GM18508 (cell line): ENCODE results near the gene PHTF1.
"Not testable (repeated sequence)": the region's sequence is repeated elsewhere in the genome, so short reads cannot be mapped to it uniquely, and the experiment has no call there.

Experiments used
- ATAC-seq: cut with Tn5 transposase; IDR thresholded peaks from one replicate; pipeline ENCODE4 v1.9.1; 2021; ENCODE audit warnings: moderate number of reproducible peaks; ENCODE audit not compliant: insufficient read depth, unreplicated experiment

PHTF1 gene

GRCh38 chr1:113780374-113781146 is 21.3 kb upstream of the PHTF1 start:
- ATAC-seq: peak; percentile 40

DNA sequence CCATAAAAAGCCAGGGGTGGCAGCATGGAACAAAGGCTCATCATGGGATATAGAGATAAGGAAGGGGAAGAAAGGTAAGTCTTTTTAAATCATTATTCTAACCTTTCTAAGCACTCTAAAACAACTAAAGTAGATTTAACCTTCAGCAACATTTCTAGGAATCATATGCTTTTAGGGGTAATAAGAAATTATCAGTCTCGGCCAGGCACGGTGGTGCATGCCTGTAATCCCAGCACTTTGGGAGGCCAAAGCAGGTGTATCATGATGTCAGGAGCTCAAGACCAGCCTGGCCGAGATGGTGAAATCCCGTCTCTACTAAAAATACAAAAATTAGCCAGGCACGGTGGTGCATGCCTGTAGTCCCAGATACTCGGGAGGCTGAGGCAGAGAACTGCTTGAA is 20.3 kb upstream of the PHTF1 start:
- no peak for ATAC-seq

GRCh38 chr1:113777561-113777960 is 18.3 kb upstream of the PHTF1 start:
- ATAC-seq: no peak

- no peak for ATAC-seq
These were observed 10.7 kb upstream of the PHTF1 start for GRCh38 chr1:113770031-113770430.

DNA sequence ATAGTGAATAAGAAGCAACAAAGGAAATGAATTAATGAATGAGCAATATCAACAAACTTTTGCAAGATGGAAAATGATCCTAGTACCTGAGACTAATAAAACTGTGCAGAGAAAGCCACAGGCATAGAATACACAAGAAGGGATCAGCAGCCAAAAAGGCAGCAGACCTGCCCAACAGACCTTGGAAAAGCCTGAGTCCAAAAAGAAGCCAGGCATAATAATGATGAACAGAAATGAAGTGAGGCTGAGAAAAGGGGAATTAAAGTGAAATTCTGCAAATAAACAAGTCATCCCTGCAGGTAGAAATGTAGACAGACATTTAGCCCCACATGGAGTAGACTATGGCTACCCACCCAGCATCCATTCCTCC is 10.3 kb upstream of the PHTF1 start:
- ATAC-seq: no peak

- no peak for ATAC-seq
These were observed 9.8 kb upstream of the PHTF1 start for GRCh38 chr1:113768916-113769600.

DNA sequence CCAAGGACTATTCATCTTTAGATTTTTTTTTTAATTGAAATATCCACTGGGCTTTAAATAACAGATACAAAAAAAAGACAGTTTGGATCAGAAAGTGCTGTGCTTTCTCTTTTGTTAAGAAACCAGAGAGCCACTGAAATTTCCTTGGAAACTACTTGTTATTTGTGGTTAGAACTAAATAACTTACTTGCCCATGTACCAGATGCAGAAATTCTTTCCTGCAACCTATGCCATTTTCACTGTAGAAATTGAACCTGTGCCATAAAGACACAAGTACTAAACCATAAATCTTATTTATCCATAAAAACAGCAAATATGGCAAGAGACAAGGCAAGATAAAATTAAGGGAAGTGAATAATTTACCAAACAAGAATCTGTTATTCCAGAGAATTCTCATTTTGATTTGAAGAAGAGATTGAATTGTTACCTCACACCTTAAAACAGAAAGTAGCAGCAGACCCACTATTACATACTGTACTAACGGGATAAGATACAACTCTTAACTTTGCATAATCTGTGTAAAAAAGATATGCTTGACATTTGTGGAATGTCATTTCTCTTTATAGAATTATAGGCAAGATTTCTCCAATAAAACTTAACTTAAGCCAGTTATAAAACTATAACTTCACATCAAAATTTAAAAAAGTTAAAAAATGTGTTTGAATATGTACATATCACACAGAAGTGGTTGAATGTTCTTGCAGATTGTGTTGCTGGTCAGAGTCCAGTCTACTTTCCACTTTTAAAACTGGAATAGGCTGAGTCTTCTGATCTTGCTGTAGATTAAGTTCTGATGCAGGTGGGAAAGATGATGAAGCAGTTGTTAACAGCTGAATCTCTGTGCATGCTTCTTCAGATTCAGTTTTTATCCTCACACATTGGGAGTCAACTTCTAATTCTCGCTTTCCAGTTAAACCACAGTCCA is 6.3 kb upstream of the PHTF1 start:
- ATAC-seq: no peak

- no peak for ATAC-seq
These were observed 4.4 kb upstream of the PHTF1 start for GRCh38 chr1:113763661-113764060.

- ATAC-seq: no peak
These were observed 2.7 kb upstream of the PHTF1 start for GRCh38 chr1:113761937-113762336.

DNA sequence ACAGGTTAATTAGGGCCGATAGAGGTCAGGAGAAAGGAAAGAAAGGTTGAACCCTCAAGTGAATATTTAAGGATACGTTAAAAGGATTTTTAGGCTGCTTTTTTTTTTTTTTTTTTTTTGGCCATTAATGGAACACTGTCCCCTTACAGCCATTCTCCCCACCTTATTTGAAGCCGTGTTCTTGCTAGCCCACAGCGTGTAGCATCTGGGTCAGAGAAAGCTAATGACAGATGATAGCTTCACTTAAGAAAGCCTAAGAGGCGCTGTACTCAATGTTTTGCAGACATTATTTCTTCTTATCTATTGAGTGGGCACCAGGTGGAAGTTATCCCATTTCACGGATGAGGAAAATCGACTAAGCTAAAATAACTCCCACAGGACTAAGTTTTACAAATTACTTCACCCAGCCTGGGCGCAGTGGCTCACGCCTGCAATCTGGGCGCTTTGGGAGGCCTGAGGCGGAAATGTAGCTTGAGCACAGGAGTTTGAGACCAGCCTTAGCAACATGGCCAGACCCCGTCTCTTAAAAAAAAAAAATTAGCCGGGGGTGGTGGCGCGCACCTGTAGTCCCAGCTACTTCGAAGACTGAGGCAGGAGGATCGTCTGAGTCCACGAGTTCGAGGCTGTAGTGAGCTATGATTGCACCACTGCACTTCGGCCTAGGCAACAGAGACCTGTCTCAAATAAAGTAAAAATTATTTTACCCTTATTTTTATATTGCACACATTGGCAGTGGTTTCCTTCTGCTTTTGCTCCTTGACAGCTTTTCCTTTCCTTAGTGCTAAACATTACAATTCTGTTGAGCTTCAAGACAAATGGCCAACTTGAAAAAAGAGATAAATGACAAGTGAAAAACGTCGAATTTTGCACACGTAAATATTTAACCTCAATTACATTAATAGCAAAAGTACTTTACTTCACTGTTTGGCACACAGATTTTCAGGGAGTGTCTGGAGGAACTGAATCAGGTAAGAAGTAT is 1.1 kb upstream of the PHTF1 start:
- no peak for ATAC-seq

- ATAC-seq: peak; percentile 39
These were observed 504 bp downstream of the PHTF1 start for GRCh38 chr1:113758631-113759332.

DNA sequence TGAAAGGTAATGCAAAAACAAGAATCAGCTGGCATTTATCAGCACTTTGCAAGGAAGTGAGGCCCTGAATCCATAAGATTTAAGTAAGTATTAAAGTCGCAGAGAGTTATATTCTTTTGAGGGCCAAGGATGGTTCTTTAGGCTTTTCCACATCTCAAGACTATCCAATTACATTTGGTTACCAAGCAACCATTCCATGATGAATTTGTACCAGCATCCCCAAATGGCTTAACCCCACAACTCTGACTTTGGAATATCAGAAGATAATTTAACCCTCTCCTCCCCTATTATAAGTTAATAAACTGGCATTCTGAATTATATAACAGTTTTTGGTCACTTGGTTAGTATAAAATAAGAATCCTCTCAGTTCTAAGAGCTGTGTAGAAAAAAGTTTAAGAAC is 2.8 kb downstream of the PHTF1 start:
- ATAC-seq: no peak

- ATAC-seq: not testable (repeated sequence)
These were observed 6.0 kb downstream of the PHTF1 start for GRCh38 chr1:113753333-113753732.

- no peak for ATAC-seq
These were observed 7.8 kb downstream of the PHTF1 start for GRCh38 chr1:113751516-113751915.

GRCh38 chr1:113751114-113751513 is 8.2 kb downstream of the PHTF1 start:
- no peak for ATAC-seq

DNA sequence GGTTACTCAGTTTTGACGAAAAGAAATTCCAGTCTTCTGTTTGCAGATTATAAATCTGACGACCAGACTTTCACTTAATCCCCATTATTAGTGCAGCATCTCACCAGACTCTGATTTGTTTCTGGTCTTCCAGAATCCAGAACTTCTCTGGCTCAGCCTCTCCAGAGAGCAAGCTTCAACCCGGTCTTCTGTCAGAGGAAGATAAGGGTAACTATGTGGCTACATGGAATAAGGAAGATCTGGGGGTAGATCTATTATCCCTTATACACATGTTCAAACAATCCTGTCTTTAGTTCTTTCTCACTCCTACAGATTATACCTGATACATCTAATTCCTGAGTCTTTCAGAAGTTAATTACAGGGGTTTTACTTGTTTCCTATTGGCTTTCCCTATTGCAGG is 9.9 kb downstream of the PHTF1 start:
- no peak for ATAC-seq

DNA sequence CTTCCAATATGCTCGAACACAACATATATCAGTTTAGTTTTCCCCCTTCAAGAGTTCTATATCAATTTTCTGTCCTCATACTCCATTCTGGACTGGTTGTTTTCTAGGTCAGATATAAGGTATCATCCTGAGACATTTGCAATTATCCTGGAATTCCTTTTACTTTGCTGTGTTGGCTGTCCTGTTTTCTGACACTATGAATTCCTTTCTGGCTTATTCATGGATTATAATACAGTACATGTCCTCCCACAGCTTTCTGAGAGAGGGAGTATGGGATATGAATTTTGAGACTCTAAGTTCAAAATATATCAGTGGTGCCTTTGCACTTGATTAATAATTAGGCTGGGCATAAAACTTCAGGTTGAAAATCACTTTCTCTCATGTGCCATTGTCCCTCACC is 11.9 kb downstream of the PHTF1 start:
- ATAC-seq: no peak

DNA sequence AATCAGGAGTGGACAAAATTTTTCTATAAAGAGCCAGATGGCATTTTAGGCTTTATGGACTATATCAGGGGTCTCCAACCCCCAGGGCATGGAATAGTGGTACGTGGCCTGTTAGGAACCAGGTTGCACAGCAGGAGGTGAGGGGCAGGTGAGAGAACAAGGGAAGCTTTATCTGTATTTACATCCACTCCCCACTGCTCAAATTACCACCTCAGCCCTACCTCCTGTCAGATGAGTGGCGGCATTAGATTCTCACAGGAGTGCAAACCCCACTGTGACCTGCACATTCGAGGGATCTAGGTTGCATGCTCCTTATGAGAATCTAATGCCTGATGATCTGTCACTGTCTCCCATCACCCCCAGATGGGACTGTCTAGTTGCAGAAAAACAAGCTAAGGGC is 13.9 kb downstream of the PHTF1 start:
- ATAC-seq: no peak

DNA sequence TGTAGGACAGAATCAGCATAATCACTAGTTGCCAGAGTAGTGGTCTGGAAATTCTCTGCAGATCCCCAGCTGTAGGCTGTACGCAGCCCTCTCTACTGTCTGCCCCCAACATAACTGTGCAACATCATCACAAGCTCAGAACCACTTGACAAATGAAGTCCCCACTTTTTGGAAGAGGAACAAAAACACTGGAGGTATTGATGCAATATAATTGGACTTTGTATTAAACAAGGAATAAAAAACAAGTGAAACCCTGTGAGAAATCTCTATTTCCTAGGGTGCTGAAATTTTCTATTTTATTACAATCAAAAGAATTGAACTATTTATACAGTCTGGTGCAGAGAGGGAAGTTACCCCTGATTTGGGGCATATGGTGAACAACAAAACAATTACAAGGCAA is 15.2 kb downstream of the PHTF1 start:
- no peak for ATAC-seq
